GM21381 (cell line): ENCODE measurements around the gene TMTC2.

ENCODE experiments used
- ATAC-seq: cut with Tn5 transposase; IDR thresholded peaks from one replicate; pipeline ENCODE4 v1.9.1; 2021; ENCODE audit warnings: mild to moderate bottlenecking, moderate library complexity; ENCODE audit not compliant: unreplicated experiment

TMTC2 gene

DNA sequence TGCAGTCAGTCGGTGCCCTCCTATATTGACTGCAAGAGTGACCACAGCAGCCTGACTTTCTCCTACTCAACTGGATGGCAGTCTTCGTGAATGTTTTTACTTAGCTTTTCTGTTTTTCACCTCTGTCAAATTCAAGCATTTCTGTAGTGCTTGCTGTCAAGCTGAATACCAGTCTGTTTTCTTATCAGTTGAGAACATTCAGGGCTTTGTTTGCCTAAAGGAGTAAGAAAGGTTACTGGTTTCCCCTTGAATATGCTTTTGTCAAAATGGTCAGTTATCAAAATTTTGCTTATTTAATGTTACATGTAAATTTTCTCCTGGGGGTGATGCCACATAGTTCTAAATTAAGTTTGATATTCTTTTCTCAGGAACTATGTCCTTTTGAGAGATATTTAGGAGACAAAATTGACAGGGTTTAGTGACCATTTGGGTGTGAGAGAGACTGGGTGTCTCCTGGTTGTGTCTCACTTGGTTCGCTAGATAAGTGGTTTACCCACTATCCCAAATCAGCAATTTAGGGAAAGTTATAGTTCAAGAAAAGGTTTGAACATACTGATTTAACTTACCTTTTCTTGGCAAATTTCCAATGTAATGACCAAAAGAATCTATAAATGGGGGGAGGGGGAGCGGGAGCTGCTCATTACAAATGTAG is 366.3 kb downstream of the TMTC2 start:
- no peak for ATAC-seq

DNA sequence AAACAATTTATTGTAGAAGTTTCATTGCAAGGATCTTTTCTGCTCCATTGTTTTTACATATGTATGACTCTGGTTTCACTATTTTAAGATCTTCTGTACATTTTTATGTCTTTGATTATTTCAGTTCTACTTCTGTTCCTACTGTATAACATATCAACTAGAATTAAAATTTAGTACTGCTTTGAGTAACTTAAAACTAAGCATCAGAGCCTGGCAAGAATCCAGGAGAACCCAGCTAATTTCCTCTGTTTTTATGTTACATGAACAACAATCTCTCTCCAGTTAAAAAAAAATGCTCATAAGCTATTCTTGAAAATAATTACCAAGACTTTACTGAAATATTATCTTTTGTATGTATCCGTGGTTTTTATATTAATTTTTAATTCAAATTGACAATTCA is 370.7 kb downstream of the TMTC2 start:
- ATAC-seq = no peak

DNA sequence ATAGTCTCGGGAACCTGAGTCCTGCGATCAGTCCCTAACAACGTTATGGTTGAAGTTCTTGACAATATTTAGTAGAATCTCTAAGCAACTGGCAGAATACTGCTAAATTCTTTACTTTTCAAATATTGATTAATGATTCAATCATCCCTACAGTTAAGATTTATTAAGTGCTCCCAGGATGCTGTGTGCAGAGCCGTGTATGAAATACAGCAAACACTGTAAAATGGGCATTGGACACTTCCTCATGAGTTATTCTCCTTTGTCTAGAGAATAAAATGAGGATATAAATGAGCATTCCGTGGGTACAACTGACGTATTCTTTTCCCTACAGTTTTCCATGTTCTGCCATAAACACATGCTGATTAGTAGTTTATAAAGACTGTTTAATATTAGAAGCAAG is 372.4 kb downstream of the TMTC2 start:
- ATAC-seq = no peak

DNA sequence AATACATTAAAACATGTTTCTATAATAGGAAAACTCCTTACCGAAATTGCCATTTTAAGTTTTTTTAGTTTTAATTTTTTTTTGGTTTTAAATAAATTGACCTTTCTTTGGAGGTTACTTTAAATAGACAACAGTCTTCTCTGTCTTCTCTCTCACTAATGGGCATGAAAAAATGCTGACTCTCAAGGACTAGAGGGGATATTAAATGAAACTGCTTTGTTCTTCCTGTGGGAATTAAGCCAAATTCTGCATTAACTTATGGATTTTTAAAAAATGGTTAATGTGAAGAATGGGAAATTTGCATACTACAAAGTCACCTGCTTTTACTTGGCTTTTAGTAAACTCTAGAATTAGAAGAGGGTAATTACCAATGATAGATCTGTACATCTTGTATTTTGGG is 378.9 kb downstream of the TMTC2 start:
- ATAC-seq = no peak

DNA sequence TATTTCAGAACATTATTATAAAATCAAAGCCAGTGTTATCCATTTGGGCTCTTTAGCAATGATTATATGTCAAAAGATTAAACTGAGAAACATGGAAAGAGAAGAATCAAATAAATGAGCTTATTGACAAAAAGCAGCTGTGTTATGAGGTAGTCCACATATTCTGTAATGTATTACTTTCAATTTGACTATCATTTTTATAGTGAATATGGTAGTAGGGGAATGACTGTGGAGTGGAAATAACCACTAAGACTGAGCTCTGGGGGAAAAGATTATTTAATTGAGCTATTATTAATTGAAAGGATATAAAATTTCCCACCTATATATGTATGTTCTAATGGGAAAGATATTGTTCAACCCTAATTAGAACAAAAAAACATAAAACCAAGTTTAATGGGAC is 381.3 kb downstream of the TMTC2 start:
- no peak for ATAC-seq

DNA sequence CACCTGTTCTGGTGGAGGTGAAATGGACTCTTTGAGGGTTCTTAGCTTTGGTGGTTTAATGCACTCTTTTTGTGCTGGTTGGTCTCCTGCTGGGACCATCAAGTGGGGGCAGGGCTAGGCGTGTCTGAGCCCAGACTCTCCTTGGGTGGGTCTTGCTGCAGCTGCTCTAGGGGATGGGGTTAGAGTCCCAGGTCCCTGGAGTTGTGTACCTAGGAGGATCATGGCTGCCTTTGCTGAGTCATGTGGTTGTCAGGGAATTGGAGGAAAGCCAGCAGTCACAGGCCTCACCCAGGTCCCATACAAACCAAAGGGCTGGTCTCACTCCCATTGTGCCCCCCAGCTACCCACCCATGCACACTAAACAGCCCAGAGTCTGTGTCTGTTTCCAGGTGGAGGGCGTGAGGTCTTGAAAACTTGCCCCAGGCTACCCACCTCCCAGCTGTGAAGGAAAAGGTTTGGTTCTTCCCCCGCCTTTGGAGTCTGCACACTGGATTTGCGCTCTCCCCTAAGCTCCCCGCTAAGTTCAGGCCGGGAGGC is 387.7 kb downstream of the TMTC2 start:
- ATAC-seq = no peak

DNA sequence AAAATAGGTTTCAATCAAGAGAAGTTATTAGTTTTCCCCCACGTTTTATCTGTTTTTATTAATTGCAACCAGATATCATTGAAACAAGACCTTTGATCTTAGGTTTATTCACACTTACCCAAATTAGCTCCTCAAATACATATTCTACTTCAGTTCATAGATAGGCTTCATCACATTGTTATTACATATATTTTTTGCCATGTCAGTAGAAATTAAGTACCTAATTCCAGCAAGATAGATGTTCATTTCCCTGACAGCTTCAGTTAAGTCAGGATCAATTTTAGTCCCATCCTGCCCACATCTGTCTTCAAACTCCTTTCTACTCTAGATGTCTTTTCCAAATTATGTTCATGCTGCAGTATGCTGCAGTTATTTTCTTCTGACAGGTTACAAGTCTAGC is 388.8 kb downstream of the TMTC2 start:
- ATAC-seq = no peak

DNA sequence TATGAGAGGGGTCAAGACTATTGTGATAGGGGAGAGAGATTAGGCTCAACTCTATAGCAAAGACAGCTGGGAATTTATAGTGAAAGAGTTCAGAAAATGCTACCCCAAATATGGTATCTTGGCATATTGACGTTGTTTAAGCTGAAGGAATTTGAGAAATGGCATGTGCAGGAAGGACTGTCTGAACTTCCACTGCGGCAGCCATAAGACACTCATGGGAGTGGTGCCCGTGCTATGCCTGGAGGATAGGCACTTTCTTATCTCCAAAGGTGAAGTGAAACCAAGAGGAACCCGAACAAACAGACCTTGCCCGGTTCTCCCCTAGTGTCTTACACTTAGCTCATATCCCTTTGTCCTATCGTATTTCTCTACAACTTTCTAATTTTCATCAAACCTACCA is 390.3 kb downstream of the TMTC2 start:
- ATAC-seq = no peak

DNA sequence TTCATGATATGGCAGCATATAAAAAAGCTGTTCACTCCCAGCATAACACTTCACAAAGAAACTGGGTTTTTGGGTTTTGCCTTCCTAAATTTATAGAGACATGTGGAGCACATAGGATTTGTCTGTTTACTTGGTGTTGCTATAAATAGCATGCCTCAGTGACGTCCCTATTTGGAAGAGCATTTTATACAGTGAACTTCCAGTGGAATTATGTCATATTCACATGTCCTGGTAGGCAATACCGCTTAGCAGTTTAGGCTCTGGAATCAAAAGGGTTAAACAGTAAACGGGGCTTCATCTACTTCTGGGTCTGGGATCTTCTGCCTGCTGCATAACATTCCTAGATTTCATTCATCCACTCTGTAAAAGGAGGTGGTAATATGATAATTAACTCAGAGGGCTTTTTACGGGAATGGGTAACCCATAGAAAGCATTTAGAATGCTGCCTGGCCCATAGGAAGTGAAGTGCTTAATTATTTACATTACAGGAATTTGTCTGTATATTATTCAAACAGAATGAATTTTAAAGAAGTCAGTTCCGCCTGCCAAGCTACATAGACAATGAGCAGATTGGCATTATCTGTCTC is 396.1 kb downstream of the TMTC2 start:
- no peak for ATAC-seq

DNA sequence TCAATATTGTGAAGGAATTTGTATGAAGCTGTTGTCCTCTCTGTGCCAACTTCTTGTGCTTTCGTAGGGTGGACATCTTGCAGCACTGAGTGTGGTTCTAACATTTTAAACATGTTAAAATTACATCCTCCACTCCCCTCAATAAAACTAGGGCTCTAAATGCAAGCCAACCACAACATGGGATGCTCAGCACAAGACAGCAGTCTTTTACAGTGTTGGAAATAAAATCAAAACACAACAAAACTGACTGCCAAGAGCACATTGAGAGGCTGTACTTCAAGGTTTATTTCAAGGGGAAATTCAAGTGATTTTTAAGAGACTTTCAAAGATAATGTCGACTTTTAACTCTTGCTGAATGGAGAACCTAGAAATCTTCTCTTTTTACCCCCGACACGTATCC is 396.9 kb downstream of the TMTC2 start:
- no peak for ATAC-seq

DNA sequence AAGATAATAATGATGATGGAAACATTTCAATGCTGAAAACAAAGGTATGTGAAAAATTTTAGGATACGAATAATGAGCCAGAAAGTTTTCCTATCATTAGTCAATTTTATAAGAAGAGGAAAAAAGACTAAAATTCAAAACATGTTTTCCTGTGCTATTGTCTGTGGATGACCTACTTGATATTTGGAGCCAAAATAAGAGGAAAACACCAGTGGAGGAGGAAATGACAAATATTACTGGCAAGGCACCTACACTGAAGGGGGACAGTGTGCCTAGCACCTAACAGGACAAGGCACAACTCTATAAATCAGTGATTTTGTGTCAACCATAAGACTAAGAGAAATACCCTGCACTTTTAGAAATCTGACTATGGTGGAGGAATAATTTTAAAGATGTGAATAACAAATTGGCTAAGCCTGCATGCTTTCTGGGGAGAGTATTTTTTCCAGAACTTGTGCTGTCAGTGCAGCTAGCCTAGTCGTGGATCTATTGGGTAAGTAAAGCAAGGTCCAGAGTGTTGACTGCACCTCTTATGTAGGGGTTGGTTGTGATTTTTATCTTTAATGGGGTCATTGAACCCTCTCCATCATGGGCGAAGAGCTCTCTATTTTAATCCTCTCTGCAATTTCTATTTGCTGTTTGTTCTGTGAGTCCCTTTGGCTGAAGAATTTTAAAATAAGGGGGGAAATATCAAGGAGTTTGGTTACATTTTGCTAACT is 398.0 kb downstream of the TMTC2 start:
- no peak for ATAC-seq

DNA sequence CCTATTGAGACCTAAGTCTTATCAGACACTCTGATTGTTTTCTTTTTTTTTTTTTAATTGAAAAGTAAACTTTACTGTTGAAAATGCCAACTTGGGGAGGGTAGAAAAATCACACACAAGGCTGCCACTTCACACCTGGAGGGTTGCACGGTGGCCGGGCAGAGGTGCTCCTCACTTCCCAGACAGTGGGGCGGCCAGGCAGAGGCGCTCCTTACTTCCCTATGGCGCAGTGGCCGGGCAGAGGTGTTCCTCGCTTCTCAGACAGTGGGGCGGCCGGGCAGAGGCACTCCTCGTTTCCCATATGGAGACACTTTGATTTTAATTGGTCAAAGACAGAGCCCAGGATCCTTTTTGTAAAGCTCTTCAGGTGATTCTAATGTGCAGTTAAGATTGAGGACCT is 399.3 kb downstream of the TMTC2 start:
- no peak for ATAC-seq

DNA sequence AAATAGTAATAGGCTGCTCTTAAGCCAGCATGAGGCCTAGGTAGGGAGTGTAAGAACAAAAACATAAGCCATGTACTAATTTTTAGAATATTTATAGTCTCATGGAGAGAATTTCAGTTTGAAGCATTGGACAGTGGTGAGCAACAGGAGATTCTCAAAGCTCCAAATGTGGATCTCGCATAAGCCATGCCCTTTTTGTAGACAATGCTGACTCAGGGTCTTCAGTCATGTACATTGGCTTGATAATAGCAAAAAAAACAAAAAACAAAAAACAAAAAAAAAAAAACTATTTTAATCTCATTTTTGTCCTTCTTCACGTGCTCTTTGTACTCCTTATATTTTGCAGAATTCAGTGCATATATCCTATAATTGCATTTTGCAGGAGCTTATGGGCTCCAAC is 402.9 kb downstream of the TMTC2 start:
- no peak for ATAC-seq

DNA sequence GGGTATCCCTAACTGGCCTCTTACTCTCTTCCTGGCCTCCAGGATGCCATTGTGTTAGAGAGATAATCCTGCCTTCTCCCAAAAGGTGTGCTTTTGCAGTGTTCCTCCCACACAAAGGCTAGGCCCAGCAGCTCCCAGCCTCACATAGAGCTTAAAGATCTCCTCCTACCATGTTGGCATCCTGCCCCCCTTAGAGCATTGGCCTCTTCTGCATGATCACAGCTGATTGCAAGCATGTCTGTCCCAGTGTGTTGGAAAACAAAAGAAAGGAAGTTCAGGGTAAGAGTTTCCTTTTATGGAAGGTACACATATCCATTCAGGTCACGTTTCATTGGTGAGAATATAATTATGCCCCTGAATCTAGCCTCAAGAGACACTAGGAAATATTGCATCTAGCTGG is 405.4 kb downstream of the TMTC2 start:
- ATAC-seq = no peak

DNA sequence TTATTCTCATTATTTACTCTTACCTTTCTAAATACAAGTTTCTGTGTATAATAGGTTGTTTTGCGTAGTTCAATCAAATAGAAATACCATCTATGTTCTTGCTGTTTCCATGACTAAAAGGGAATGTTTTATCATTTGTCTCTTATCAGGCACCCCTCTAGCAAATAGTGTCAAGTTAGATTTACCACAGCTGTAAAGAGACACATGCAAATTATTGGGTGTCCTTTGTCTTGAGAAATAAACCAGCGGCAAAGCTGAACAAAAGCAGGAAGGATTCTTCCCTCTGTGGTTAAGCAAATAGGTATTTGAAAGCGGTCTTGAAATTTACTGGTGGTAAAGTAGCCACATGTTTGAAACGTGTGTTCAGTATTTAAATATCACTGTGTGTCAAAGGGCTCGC is 405.9 kb downstream of the TMTC2 start:
- ATAC-seq = no peak

DNA sequence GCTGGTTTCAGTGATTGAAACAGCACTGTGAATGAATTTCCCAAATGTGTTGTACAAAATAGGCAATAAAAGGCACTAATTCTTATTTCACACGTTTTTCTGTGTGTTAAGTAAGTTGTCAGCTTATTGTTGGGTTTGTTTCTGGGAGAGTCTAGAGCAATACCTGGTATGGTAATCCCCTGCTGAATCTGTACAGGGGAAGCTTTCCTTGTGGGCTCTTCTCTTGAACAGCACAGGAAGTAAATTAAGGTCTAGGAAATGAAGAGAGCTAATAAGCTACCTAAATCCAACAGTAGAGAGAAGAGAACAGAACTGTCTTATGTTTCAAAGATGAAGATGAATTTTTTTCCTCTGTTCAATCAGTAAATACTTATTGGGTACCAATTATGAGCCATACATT is 406.7 kb downstream of the TMTC2 start:
- no peak for ATAC-seq

DNA sequence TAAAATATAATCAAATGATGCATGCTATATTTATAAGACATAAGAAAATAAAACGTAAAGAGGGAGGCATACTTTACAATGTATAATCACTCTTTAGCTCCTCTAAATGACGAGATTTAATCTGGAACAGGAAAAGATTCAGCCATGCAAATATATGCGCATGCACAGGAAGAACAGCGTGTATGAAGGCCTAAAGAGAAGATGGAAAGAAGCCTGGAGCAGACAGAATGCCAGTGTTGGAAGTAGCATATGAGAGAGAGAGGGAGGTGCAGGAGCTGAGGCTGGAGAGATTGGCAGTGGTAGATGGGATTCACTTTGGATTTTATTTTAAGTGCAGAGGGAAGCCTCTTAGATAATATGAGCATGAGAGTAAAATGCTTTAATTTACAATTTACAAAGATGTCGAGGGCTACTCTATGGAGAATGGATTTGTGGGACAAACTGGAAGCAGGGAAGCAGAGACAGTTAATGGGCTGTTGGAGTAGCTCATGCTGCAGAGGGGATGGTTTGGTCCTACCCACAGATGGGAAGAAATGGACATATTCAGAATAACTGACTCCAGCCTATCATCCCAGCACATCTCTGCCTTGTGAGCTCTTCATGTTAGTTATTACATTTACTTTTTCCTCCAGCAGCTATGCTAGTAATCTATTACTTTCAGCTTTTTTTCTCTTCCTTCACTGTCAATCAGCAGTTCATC is 411.1 kb downstream of the TMTC2 start:
- no peak for ATAC-seq

DNA sequence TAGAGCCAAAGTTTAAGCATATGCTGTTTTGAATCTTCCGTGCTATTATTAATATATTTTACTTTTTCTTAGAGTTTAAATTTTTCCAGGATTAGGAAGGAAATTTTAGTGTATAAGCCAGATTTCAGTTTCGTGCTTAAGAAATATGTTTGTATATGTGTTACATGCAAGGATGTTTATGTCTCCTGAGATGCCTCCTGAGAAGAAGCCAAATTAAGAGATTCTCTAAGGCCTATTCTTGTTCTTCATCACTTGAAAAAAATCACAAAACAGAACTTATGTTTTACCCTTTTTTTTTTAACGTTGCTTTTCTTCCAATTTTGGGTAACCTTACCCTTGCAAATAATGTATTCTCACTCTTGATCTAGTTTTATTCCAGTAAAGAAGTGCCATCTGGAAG is 412.7 kb downstream of the TMTC2 start:
- ATAC-seq = no peak

DNA sequence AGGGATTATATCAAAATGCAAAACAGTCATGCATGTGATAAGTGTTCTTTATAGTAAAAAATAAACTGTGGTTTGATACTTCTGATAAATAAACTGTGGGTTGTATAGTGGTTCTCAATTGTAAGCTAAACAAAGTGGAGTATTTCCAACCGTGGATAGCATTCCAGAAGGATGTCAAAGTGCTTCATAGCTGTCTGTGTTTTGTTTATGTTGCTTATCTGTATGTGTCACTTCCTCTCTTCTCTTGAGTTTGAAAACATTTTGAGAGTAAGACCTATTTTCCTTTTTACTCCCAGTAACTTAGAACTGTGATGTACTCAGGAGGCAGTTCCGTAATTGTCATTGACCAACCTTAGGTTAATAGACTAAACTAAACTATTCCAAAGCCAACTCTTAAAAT is 415.8 kb downstream of the TMTC2 start:
- no peak for ATAC-seq

DNA sequence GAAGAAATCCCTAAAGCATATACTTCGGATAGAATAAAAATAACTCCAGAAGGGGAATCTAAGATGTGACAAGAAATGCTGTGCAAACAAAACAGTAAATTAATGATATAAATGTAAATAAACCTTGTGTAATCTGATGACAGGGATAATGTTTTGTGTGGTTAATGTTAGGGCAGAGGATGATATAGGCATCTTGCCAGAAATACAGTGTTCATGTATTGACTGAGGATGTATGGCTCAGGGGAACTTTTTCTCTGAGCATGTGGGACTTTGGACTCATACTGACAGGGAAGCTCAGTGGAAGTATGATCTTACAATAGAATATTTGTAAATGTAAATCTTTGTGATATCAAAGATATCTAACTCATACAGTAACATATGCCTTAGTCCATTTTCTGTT is 420.2 kb downstream of the TMTC2 start:
- ATAC-seq = no peak

DNA sequence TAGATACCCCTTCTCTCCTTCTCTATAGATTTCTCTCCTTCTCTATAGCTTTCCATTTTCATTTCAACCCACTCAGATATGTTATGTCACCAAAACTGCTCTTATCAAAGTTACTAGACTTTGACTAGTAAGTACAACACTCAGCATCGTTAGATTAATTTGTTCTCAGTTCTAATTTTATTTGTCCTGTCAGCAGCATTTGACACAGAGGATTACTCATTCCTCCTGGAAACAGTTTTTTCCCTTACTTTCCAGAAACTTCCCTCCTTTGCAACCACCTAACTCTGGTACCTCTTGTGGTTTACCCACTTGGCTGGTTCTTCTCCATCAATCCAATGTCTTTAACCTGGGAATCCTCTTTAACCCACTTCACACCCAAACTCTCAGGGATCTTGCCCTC is 423.7 kb downstream of the TMTC2 start:
- ATAC-seq = no peak

DNA sequence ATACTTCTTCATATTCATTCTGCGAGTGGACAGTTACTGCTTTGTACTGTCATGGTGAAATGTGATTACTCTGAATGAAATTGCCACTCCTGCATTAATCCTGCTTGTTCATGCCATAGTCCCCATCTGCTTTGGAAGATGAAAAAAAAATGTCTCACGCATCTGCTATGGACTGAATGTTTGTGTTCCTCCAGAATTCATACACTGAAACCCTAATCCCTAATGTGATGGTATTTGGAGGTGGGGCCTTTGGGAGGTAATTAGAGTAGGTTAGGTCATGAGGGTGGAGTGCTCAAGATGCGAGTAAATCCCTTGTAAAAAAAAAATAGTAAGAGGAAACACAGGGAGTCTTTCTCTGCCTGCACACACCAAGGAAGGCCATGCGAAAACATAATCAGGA is 427.2 kb downstream of the TMTC2 start:
- no peak for ATAC-seq
